GM21619 (cell line): Measurements from ENCODE around the gene GNAZ.

Experiments
- ATAC-seq: cut with Tn5 transposase; IDR thresholded peaks from one replicate; pipeline ENCODE4 v1.9.1; 2021; ENCODE audit not compliant: unreplicated experiment

GNAZ gene

GRCh38 chr22:23151827-23152226, 81.5 kb downstream of the GNAZ start:
- ATAC-seq: no peak

- no peak for ATAC-seq
Measured at GRCh38 chr22:23152238-23153114, 82.2 kb downstream of the GNAZ start.

- no peak for ATAC-seq
Measured at GRCh38 chr22:23153994-23154393, 83.7 kb downstream of the GNAZ start.

DNA sequence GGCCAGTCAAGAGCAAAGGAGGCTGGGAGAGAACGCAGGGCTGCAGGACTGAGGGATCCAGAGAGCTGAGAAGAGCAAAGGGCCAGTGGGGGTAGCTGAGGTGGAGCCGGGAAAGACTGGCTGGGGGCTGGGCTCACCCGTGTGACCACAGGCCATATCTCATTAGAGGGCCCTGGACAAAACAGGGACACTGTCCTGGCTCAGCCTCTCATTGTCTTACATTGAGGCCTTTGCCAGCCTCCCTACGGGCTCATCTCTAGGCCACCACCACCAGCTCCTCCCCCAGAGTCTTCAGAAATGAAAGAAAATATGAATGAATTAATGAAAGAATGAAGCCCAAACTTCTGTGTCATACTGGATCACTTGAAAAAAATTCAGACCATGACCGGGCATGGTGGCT, 84.1 kb downstream of the GNAZ start:
- ATAC-seq: no peak

DNA sequence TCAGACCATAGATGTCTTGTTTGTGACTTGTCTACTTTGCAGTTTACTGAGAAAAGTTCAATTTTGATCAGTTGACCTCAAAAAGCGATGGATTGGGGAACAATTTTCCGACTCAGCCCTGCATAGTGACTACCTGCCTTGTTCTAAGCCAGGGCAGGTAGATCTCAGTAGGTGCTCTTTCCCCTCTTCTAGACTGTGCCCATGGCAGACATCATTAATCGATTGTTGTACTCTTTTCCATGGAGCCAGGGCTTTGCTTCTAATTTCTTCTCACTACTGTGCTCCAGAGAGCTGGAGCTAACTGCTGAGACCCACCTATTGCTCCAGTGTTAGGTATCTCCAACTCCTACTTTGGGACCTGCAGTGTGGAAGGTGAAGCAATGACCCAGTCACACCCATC, 84.8 kb downstream of the GNAZ start:
- ATAC-seq: no peak

GRCh38 chr22:23155831-23156230, 85.5 kb downstream of the GNAZ start:
- ATAC-seq: no peak

- ATAC-seq: no peak
Measured at GRCh38 chr22:23156286-23156685, 86.0 kb downstream of the GNAZ start.

DNA sequence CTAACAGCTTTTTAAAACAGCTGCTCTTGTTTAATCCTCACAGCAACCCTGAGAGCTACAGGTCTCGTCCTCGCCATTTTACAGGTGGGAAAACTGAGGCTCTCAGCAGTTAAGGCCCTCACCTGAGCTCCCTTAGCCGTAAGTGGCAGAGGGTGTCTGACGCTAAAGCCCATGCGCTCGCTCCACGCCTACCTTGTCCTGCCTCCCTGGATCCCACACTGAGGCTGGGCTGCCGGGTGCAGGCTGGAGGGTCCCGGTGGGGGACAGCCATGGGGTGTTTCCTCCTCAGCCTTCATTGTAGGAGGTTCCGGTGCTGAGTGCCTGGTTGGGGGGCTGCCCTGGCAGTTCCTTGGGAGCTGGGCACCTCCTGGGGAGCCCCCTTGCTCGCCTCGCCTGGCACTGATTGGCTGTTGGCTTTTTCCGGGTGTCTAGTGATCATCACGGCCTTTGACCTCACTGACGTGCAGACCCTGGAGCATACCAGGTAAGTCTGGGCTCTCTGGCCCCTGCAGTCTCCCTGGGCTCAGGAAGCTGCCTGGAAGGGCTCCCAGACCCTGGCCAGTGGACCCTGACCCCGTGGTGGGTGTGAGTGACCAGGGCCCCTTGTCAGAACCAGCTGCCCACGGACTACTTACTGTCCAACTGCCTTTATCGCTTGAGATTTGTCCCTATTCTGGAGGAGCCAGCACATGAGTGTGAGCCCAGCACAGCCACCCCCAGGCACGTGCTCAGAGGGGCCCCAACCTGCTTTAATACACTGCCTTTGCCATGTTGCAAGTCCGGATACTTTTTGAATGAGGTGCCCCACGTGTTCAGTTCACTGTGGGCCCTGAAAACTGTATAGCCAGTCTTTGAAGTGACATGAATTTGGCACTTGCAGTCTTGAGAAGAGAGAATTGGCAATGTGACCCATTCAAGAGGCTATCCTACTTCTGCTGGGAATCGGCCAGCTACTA, 87.5 kb downstream of the GNAZ start:
- no peak for ATAC-seq

- no peak for ATAC-seq
Measured at GRCh38 chr22:23158516-23159290, 88.4 kb downstream of the GNAZ start.

GRCh38 chr22:23159291-23159630, 88.9 kb downstream of the GNAZ start:
- no peak for ATAC-seq

- ATAC-seq: no peak
Measured at GRCh38 chr22:23161029-23161428, 90.7 kb downstream of the GNAZ start.

GRCh38 chr22:23161574-23161973, 91.3 kb downstream of the GNAZ start:
- ATAC-seq: no peak

DNA sequence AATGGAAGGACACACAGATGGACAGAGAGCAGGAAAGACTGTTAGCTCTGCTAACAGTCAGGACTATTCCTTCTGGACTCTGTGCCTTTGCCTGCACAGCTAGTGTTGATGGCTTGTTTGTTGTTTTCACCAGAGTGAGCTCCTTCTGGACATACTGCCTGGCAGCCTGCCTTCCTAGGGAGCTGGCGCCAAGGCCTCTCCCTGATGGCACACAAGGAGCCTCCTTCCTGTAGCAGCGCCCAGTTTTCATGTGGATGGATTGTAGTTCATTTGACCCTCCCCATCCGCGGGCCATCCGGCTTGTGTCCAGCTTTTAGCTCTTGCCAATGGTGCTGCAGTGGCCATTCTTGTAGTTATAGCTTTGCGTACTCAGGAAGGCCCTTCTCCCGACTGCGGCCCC, 93.3 kb downstream of the GNAZ start:
- no peak for ATAC-seq

DNA sequence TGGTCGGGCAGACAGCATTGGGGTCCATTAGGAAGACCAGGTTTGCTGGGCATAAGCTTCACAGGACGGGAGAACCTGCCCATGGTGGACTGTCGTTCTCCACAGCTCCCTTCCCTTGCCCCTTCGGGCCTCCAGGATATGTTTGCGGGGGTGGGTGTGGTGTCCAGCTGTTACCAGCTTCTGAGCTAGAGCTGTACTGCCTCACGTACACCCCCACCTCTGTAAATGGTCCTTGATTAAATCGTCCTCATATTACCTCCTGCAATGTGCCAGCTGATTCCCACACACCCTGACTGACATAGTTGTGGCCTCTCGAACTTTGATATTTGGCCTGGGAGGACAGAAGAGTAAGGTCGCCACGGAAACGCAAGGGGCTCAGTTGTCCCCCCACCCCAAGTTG, 93.8 kb downstream of the GNAZ start:
- no peak for ATAC-seq

DNA sequence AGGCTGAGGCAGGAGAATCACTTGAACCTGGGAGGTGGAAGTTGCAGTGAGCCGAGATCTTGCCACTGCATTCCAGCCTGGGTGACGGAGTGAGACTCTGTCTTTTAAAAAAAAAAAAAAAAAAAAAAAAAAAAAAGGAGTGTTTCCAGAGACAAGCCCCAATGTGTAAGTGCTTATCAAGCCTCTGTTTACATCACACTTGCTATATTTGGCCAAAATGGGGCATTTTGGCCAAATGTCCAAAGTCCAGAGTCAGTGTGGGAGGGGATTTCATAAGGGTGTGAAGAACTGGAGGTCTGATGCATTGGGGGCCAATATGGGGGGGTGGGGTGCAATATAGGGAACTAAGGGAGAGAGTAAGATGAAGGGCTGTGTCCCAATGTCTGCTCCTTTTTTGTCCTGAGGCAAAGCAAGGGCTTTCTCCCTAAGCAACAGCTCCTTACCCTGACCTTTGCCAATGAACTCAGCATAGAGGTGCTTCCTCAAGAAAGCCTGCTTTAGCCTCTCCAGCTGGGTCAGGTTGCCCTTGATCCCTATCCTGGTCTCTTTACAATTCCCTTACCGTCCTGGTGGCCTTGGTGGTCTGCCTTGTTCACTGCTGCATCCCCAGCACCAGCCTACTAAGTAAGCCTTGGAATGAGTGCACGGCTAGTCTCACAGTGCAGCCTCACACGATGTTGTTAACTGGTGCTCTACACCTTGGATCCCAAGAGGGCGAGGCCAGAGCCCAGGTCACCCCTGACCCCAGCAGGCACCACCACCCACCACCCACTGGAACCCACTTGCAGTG, 95.9 kb downstream of the GNAZ start:
- no peak for ATAC-seq

- no peak for ATAC-seq
Measured at GRCh38 chr22:23166841-23167616, 96.7 kb downstream of the GNAZ start.

DNA sequence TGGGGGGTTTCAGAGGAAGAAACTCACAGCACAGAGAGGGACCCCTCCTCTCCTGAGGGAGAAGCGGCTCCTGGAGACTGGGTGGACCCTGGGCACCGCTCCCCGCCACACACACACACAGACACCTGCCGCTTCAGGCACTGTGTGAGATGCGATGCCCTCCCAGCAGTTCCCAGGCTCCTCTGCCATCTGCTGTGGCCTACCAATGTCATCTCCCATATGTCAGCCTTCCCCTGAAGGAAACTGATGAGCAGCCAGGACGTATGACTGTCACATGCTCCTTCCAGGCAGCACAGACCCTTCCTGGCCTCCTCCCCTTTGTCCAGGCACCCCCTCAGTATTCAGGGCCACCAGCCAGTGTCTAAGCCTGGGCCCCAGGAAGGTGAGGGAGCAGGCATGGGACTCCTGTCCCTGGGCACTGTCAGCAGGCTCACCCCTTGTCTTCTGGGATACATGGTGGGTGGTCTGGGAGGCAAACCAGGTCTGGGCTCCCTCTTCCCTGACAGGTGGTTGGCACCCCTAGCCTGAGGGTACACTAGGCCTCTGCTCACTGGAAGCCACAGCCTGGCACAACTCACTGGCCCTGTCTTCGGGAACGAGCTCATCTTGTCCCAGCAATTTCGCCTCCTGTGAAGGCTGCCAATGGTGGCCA, 98.2 kb downstream of the GNAZ start:
- no peak for ATAC-seq

- no peak for ATAC-seq
Measured at GRCh38 chr22:23169043-23169406, 98.7 kb downstream of the GNAZ start.
